ENCODE data around the gene C1QTNF2. TPM values are rescaled to one million over a fixed set of nuclear protein-coding genes. Genes with fewer than 3 reads are reported as not detected.

C1QTNF2 gene
- total RNA-seq, 4 donors from 2014 or later = 0.59 to 16.5 (median 3.0) TPM

GRCh38 chr5:160310552-160311295, 59.7 kb downstream of the C1QTNF2 start:
- Histone ChIP-seq H3K27ac (no peak overlapping the region), H3K4me3 (no peak overlapping the region), H3K9me3 (no peaks in the 10 kb centered on the region), H3K4me1 (no peaks in the 10 kb centered on the region), H3K36me3 (no peaks in the 10 kb centered on the region), H3K27me3 (no peaks in the 10 kb centered on the region)
- TF ChIP-seq POLR2A (IDR thresholded peaks at IDR 0.05) = no peak
- TF ChIP-seq, protein P1, sequence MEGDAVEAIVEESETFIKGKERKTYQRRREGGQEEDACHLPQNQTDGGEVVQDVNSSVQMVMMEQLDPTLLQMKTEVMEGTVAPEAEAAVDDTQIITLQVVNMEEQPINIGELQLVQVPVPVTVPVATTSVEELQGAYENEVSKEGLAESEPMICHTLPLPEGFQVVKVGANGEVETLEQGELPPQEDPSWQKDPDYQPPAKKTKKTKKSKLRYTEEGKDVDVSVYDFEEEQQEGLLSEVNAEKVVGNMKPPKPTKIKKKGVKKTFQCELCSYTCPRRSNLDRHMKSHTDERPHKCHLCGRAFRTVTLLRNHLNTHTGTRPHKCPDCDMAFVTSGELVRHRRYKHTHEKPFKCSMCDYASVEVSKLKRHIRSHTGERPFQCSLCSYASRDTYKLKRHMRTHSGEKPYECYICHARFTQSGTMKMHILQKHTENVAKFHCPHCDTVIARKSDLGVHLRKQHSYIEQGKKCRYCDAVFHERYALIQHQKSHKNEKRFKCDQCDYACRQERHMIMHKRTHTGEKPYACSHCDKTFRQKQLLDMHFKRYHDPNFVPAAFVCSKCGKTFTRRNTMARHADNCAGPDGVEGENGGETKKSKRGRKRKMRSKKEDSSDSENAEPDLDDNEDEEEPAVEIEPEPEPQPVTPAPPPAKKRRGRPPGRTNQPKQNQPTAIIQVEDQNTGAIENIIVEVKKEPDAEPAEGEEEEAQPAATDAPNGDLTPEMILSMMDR (IDR thresholded peaks at IDR 0.05) = no peak
- intact Hi-C loops (cut with DNase I; ENCODE audit: low total_unique reads) = no loop called here
- no peak for DNase-seq

DNA sequence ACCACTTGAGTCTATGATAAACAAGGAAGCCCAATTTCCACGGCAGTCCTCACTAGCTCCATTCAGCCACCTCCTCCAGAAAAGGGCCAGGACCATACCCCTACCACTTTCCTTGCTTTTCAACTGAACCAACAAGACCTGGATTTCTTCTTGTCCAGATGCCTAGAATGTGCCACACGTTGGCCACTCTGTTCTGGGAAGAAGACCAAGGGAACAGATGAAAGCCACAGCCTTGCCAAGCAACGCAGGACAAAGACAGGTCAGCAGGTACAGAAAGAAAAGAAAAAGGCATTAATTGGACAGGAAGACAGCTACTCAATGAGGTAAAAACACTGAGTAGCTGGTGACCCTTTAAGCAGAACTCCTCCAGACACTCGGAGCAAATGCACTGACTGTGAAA, 60.3 kb downstream of the C1QTNF2 start:
- TF ChIP-seq, protein P1 (IDR thresholded peaks at IDR 0.05) = no peak
- TF ChIP-seq POLR2A (IDR thresholded peaks at IDR 0.05) = no peak
- H3K27me3 ChIP-seq = no peaks in the 10 kb centered on the region
- no peak overlapping the region for H3K4me3 ChIP-seq
- no peak for DNase-seq
- H3K36me3 ChIP-seq = no peaks in the 10 kb centered on the region
- H3K4me1 ChIP-seq = no peaks in the 10 kb centered on the region
- H3K9me3 ChIP-seq = no peaks in the 10 kb centered on the region
- H3K27ac ChIP-seq = no peak overlapping the region
- intact Hi-C loops (cut with DNase I; ENCODE audit: low total_unique reads) = no loop called here

DNA sequence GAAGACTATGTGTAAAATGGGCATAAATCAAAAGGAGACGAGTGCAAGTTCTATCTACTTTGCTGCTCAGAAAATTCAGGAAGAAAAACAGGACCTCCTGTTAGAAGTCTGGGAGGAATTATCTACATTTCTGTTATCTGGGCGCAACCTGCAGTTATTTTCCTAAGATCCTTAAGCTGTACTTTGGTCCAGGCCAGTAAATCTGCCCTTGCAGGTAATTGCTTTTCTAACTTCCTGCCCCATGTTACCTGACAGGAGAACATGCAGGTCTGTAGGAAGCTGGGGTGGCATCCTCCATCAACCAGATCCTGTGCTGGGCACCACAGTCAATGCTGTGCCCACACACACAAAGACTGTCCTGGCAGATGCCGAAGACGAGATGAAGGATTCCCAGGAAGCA, 63.7 kb downstream of the C1QTNF2 start:
- Histone ChIP-seq H3K9me3 (no peaks in the 10 kb centered on the region), H3K36me3 (no peaks in the 10 kb centered on the region), H3K4me3 (no peak overlapping the region), H3K27me3 (no peaks in the 10 kb centered on the region), H3K4me1 (no peaks in the 10 kb centered on the region), H3K27ac (no peak overlapping the region)
- no peak for TF ChIP-seq POLR2A (IDR thresholded peaks at IDR 0.05)
- TF ChIP-seq, protein P1 (IDR thresholded peaks at IDR 0.05) = no peak
- intact Hi-C loops (cut with DNase I; ENCODE audit: low total_unique reads) = no loop called here
- DNase-seq = no peak

- TF ChIP-seq, protein P1 (IDR thresholded peaks at IDR 0.05) = no peak
- no peak for TF ChIP-seq POLR2A (IDR thresholded peaks at IDR 0.05)
- no peak overlapping the region for H3K4me3 ChIP-seq
- H3K27ac ChIP-seq = no peak overlapping the region
- no peaks in the 10 kb centered on the region for H3K27me3 ChIP-seq
- no peaks in the 10 kb centered on the region for H3K4me1 ChIP-seq
- no peak for DNase-seq
- H3K36me3 ChIP-seq = no peaks in the 10 kb centered on the region
- H3K9me3 ChIP-seq = no peaks in the 10 kb centered on the region
- intact Hi-C loops (cut with DNase I; ENCODE audit: low total_unique reads) = no loop called here
Measured at GRCh38 chr5:160305319-160305718, 65.1 kb downstream of the C1QTNF2 start.

GRCh38 chr5:160303690-160304089, 66.7 kb downstream of the C1QTNF2 start:
- Histone ChIP-seq H3K4me1 (no peaks in the 10 kb centered on the region), H3K4me3 (no peak overlapping the region), H3K27ac (no peak overlapping the region), H3K9me3 (no peaks in the 10 kb centered on the region), H3K36me3 (no peaks in the 10 kb centered on the region), H3K27me3 (no peaks in the 10 kb centered on the region)
- TF ChIP-seq POLR2A (IDR thresholded peaks at IDR 0.05) = no peak
- TF ChIP-seq, protein P1 (IDR thresholded peaks at IDR 0.05) = no peak
- DNase-seq = no peak
- intact Hi-C loops (cut with DNase I; ENCODE audit: low total_unique reads) = no loop called here
